Stimulated activated CD8-positive, alpha-beta memory T cell treated with anti-CD3 and anti-CD28 coated beads, Interleukin-12 subunit alpha, Interleukin-12 subunit beta, amount 100 ng/mL, for 1 hour (primary cell): ENCODE data around the gene TRIM69.
"Not testable (repeated sequence)": the region's sequence is repeated elsewhere in the genome, so short reads cannot be mapped to it uniquely, and the experiment has no call there.

ENCODE experiments used
- DNase-seq: peaks from one replicate; pipeline ENCODE4 v3.0.0-alpha.2; 2020; ENCODE audit warnings: low read depth

The TRIM69 gene

DNA sequence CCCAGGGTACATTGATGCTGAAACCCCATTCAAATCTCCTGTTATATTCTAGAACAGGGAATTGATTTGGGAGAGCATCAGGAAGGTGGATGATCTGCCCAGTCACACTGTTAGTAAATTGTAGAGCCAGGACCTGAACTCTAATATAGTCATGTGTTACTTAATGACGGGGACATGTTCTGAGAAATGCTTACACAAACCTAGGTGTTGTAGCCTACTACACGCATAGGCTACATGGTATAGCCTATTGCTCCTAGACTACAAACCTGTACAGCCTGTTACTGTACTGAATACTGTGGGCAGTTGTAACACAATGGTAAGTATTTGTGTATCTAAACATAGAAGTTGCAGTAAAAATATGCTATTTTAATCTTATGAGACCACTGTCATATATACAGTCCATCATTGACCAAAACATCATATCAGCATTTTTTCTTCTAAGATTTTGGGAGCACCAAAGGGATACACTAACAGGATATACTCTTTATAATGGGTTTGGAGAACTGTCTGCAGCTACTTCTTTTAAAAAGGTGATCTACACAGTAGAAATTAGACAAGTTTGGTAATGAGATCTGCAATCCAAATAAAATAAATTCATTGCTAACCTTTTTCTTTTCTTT, 19.2 kb upstream of the TRIM69 start:
- DNase-seq, result no peak

- no peak for DNase-seq
Observed at GRCh38 chr15:44718180-44718926, 18.0 kb upstream of the TRIM69 start.

DNA sequence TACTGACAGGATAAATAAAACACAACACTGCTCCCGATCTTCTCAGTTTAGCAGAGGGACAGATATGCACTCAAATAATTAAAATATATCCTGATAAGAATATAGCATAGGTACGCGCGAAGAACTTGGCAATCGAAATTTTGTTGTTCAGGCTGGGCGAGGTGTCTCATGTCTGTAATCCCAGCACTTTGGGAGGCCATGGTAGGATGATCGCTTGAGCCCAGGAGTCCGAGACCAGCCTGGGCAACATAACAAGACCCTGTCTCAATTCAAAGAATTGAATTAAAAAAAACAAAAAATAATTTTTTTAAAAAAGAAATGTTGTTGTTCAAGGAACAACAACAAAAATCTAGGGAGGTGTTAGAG, 17.4 kb upstream of the TRIM69 start:
- DNase-seq, result no peak

- DNase-seq, result no peak
Observed at GRCh38 chr15:44719293-44719999, 16.9 kb upstream of the TRIM69 start.

DNA sequence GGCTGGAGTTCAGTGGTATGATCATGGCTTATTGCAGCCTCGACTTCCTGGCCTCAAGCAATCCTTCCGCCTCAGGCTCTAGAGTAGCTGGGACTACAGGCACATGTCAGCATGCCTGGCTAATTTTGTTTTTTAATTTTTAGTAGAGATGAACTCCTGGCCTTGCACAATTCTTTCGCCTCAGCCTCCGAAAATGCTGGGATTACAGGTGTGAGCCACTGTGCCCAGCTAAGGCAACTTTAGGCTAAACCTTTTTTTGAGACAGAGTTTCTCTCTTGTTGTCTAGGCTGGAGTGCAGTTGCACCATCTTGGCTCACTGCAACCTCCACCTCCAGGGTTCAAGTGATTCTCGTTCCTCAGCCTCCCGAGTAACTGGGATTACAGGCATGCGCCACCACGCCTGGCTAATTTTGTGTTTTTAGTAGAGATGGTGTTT, 16.3 kb upstream of the TRIM69 start:
- not testable (repeated sequence) for DNase-seq

DNA sequence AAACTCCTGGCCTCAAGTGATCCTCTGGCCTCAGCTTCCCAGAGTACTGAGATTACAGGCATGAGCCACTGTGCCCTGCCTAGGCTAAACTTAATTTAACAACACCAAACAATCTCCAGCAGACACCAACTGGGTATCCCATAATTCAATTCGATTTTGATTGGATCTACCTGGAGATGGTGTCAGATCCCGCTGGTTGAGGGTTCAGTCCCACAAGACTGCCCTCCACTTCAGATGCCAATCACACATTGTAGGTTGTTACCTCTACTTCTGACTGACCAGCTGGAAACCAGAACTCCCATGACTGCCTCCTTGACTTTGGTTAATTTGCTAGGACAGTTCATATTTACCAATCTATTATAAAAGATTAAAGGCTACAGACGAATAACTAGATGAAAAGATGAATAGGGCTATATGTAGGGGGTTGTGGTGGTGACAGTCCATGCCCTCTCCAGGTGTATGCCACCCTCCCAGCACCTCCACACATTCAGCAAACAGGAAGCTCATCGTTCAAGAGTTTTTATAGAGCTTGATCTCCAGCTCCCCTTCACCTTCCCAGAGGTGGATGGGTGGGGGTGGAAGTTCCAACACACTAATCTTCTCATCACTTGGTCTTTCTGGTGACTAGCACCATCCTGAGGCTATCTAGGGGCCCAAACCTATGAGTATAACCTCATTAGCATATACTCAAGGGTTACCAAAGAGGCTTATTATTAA, 15.7 kb upstream of the TRIM69 start:
- DNase-seq, result no peak

- no peak for DNase-seq
Observed at GRCh38 chr15:44722011-44722410, 14.3 kb upstream of the TRIM69 start.

GRCh38 chr15:44726136-44726535, 10.2 kb upstream of the TRIM69 start:
- no peak for DNase-seq

DNA sequence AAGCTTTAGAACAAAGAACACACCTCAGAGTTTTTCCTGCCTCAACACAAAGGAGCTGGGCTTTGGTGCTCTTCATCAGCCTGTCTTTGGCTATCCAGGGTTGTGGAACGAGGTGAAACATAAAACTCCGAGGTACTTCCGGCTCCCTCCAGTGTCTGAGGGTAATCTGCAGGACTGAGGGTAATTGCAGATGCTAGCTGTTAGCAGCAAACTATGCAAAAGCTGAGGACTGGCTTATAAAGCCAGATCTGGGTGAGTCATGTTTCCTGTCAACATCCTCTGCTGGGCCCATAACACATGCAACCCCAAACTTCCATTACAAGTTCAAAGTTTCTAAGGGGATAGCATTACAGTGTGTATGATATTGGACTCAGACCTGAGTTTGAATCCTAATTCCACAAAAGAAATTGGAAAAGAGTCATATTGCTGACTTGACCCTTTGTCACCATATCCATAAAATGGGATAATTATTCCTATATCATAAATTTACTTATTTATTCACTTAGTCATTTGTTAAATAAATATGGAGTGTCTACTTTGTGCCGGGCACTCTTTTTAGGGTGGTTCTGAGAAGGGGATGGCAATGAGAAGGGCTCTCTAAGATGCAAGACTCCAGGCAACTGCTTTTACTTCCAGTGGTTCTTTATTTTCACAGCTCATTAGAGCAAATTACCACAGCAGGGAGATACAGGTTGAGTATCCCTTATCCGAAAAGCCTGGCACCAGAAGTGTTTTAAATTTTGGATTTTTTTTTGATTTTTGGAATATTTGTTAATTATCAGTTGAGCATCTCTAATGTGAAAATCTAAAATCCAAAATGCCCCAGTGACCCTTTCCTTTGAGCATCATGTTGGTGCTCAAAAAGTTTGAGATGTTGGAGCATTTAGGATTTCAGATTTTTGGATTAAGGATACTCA, 9.5 kb upstream of the TRIM69 start:
- DNase-seq, result peak; percentile 63

GRCh38 chr15:44727485-44728231, 8.7 kb upstream of the TRIM69 start:
- DNase-seq, result no peak

- DNase-seq, result not testable (repeated sequence)
Observed at GRCh38 chr15:44728232-44728575, 8.1 kb upstream of the TRIM69 start.

DNA sequence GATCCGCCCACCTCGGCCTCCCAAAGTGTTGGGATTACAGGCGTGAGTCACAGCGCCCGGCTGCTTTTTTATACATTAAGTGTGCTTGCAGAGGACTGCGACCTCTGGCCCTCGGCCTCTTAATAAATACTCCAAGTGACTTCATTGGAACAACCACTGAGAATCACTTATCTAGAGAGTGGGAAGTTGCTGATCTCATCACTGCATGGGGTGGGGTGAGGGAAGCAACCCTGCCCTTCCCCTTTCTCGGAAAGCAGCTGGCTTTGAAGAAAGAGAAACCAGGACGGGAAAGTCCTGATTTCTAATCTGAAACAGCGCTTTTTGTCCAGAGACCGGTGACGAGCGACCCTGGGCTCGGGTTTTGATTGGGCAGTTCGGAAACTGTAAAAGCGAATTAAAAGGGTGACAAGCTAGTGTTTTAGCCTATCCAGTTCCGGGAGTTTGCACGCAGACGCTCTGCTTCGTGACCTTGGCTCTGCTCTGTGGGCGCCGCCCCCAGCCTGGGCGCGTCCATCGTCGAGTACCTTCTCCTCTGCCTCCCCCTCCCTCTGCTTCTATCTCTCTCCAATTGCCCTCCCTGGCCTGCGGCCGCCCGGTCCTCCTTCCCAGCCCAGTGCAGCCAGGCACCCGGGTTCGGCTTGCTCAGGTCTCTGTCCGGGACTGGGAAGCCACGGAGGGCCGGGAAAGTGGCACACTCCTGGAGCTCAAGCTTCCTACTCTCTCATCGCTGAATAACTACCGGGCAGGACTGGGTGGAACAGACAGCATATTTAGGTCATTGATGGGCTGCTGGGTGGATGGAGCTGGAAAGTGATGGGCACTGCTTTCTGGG, 7.5 kb upstream of the TRIM69 start:
- peak; percentile 91 for DNase-seq

DNA sequence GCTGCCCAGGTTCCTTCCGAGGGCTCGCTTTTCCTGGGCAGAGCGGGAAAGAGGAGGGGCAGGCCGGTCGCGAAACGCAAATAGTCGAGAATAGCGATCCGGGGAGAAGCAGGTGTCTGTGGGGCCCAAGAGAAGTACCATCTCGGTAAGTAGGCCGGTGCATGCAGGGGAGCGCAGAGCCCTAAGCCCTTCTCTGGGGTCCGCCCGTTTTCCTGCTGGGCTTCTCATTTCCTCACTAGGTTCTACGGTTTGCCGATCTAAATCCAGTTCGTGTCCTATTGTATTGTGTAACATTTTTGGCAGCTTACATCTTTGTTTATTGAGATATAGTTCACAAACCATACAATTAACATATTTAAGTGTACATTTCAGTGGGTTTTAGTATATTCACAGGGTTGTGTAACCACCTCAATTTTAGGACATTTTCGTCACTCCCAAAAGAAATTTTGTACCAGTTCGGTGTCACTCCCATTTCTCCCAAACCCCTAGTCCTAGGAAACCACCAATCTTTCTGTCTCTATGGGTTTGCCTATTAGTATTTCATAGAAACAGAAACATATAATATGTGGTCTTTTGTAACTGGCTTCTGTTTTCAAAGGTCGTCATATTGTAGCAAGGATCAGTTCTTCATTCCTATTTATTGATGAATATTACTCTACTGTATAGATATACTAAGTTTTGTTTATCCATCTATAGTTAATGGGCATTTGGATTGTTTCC, 6.8 kb upstream of the TRIM69 start:
- DNase-seq, result no peak

- no peak for DNase-seq
Observed at GRCh38 chr15:44734839-44735481, 1.4 kb upstream of the TRIM69 start.

- no peak for DNase-seq
Observed at GRCh38 chr15:44735482-44736180, 697 bp upstream of the TRIM69 start.

DNA sequence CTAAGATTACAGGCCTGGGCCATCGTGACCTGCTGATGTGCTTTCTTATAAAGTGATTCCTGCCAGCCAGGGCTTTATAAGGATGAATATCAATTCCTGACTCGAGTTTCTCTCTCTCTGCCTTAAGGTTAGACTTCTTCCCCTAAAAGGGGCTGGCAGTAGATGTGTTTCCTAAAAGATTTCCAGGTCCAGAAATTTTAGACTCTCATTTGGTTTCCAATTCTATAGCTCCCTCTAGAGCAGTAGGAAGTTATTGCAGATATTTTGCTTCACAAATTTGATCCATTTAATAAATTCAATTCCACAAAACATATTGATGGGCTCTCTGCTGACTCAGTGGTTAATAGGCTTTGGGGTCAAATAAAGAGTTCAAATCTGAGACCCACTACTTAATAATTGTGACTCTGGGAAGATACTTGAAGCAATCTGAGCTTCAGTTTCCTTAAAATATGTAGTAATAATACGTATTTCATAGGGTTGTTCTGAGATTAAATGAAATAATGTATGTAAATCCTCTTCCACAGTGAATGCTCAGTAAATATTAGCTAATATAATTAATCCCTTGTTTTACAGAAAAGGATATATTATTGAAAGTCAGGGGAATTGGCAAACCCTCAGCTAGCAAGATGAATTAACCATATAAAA, 2.1 kb downstream of the TRIM69 start:
- DNase-seq, result no peak

DNA sequence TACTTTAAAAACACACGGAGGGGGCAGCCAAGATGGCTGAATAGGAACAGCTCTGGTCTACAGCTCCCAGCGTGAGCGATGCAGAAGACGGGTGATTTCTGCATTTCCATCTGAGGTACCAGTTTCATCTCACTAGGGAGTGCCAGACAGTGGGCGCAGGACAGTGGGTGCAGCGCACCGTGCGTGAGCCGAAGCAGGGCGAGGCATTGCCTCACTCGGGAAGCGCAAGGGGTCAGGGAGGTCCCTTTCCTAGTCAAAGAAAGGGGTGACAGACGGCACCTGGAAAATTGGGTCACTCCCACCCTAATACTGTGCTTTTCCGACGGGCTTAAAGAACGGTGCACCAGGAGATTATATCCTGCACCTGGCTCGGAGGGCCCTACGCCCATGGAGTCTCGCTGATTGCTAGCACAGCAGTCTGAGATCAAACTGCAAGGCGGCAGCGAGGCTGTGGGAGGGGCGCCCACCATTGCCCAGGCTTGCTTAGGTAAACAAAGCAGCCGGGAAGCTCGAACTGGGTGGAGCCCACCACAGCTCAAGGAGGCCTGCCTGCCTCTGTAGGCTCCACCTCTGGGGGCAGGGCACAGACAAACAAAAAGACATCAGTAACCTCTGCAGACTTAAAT, 3.0 kb downstream of the TRIM69 start:
- DNase-seq, result not testable (repeated sequence)
